GM12878 (cell line): ENCODE data around the gene TIMM17B.

ENCODE experiments used
- CHD1 ChIP-seq: IDR thresholded peaks from 2 replicates; pipeline ENCODE4 v1.6.1; 2012; ENCODE audit warnings: low read depth, low read length, improper control_type of control experiment
- FOXK2 ChIP-seq: fragments of 450-650 bp; IDR thresholded peaks from 2 replicates; pipeline ENCODE4 v1.6.1; 2017; ENCODE audit warnings: mild to moderate bottlenecking, moderate library complexity
- MAX ChIP-seq: IDR thresholded peaks from 2 replicates; pipeline ENCODE4 v1.6.1; 2012; ENCODE audit warnings: low read depth, low read length, improper control_type of control experiment
- MXI1 ChIP-seq: fragments of 150-350 bp; IDR thresholded peaks from 2 replicates; pipeline ENCODE4 v1.6.1; 2011; ENCODE audit warnings: low read depth, mild to moderate bottlenecking, inconsistent platforms, low read length, improper control_type of control experiment
- NR2C2 ChIP-seq: IDR thresholded peaks from 2 replicates; pipeline ENCODE4 v1.6.1; 2011; ENCODE audit warnings: borderline replicate concordance, low read depth; ENCODE audit not compliant: control insufficient read depth, insufficient read length
- POLR2A ChIP-seq: IDR thresholded peaks from 2 replicates; pipeline ENCODE4 v1.6.1; 2011; ENCODE audit warnings: low read depth, mild to moderate bottlenecking, low read length
- SUZ12 ChIP-seq: fragments of 200-600 bp; sonication (generic); IDR thresholded peaks from one replicate; pipeline ENCODE4 v1.6.1; 2018; ENCODE audit warnings: antibody characterized with exemption, mild to moderate bottlenecking; ENCODE audit not compliant: unreplicated experiment

- TF ChIP-seq NR2C2 (no peak), CHD1 (no peak), POLR2A (no peak), MAX (no peak), FOXK2 (no peak), SUZ12 (no peak), MXI1 (no peak)
Measured at GRCh38 chrX:48942895-48943294, 45.3 kb upstream of the TIMM17B start.
